K562 (cell line): ENCODE data around the gene EML6. TPM values are rescaled to one million over a fixed set of nuclear protein-coding genes. Genes with fewer than 3 reads are reported as not detected.

ENCODE experiments used
- ATAC-seq: fragments of 200-7000 bp; cut with Tn5 transposase; 3 replicates; pipeline ENCODE4 v1.9.1; 2020; ENCODE audit warnings: moderate library complexity
- BruUV-seq: library from RNA; stranded (reverse); fragments of 400-500 nt; replicated peaks from 2 replicates; lab custom pipeline; 2021; lab: Mats Ljungman, UMichigan
- CTCF ChIA-PET: fragments of 300-600 bp; formaldehyde crosslinking; extraction: SDS; loops from one replicate; lab custom pipeline; 2021; ENCODE audit warnings: low intra/inter-chr PET ratio; lab: Yijun Ruan, JAX
- POLR2A ChIA-PET: fragments of 300-600, 350-650 bp; sonication (Branson Sonifier 250); formaldehyde crosslinking; extraction: SDS; loops from one replicate; lab custom pipeline; 2021; ENCODE audit warnings: antibody characterized with exemption, inconsistent platforms; lab: Yijun Ruan, JAX
- DNase-seq, 4 experiments: peaks; one replicate each; pipeline versions ENCODE4 v3.0.0 to v3.0.0-alpha.2; 2011 to 2018; ENCODE audit warnings: low spot score in 3 of 4, mixed read lengths in 3 of 4; ENCODE audit errors: extremely low read depth in 1 of 4
- FAIRE-seq: peaks from 2 replicates; lab custom pipeline; 2011; peaks lifted over from hg19 to GRCh38; lab: Jason Lieb, UNC
- H2AFZ ChIP-seq: 2 replicates; pipeline ENCODE4 v1.6.0; 2011; ENCODE audit warnings: low read depth, low read length, control low read depth, inconsistent platforms
- H3K27ac ChIP-seq: fragments of 200-600 bp; 3 replicates; pipeline ENCODE4 v1.8.0; 2011; ENCODE audit warnings: low read depth, mild to moderate bottlenecking, control low read depth, inconsistent platforms, low read length, moderate library complexity, mixed read lengths; ENCODE audit errors: extremely low read depth
- H3K27me3 ChIP-seq, 2 experiments: fragments of 300-600 bp in 1 of 2; 2 replicates in 1 of 2; 3 replicates in 1 of 2; pipeline versions ENCODE4 v1.6.0 to v1.8.0; 2011; ENCODE audit warnings: inconsistent platforms in 2 of 2, low read length in 2 of 2, mild to moderate bottlenecking in 1 of 2, mixed read lengths in 1 of 2, moderate library complexity in 1 of 2; ENCODE audit not compliant: control insufficient read depth in 2 of 2, insufficient read depth in 2 of 2
- H3K36me3 ChIP-seq: fragments of 300-600 bp; 3 replicates; pipeline ENCODE4 v1.8.0; 2011; ENCODE audit warnings: mild to moderate bottlenecking, low read length, inconsistent platforms; ENCODE audit not compliant: control insufficient read depth, insufficient read depth
- H3K4me1 ChIP-seq, 2 experiments: fragments of 200-600 bp in 1 of 2; replicated peaks in 1 of 2; 2 replicates in 1 of 2; 3 replicates in 1 of 2; pipeline versions ENCODE4 v1.5.1 to v1.8.0; 2011; ENCODE audit warnings: inconsistent platforms in 2 of 2, low read length in 2 of 2, mild to moderate bottlenecking in 1 of 2, mixed read lengths in 1 of 2, moderate library complexity in 1 of 2; ENCODE audit not compliant: control insufficient read depth in 2 of 2, insufficient read depth in 2 of 2
- H3K4me2 ChIP-seq: 2 replicates; pipeline ENCODE4 v1.6.1; 2011; ENCODE audit warnings: low read length, control low read depth, inconsistent platforms, mixed read lengths; ENCODE audit not compliant: insufficient read depth
- H3K4me3 ChIP-seq: fragments of 200-600 bp; sonication (generic), shearing (Covaris generic); 2 replicates; pipeline ENCODE4 v1.5.1; 2016; ENCODE audit warnings: control low read depth, inconsistent platforms
- H3K79me2 ChIP-seq: fragments of 200-600 bp; 3 replicates; pipeline ENCODE4 v1.8.0; 2011; ENCODE audit warnings: low read length, inconsistent platforms; ENCODE audit not compliant: control insufficient read depth, insufficient read depth
- H3K9ac ChIP-seq, 2 experiments: 2 replicates each; pipeline versions ENCODE4 v1.6.0 to v1.6.1; 2011; ENCODE audit warnings: low read depth in 2 of 2, low read length in 2 of 2, control low read depth in 1 of 2, inconsistent platforms in 1 of 2, mild to moderate bottlenecking in 1 of 2, mixed read lengths in 1 of 2; ENCODE audit not compliant: insufficient read depth in 1 of 2
- H3K9me1 ChIP-seq: one replicate; pipeline ENCODE4 v1.6.0; 2011; ENCODE audit warnings: inconsistent platforms, mild to moderate bottlenecking, low read length, moderate library complexity; ENCODE audit not compliant: control insufficient read depth, insufficient read depth
- H3K9me3 ChIP-seq: replicated peaks from 2 replicates; pipeline ENCODE4 v1.5.1; 2011; ENCODE audit warnings: low read depth, low read length, inconsistent platforms; ENCODE audit not compliant: control insufficient read depth, insufficient read depth
- H4K20me1 ChIP-seq: replicated peaks from 2 replicates; pipeline ENCODE4 v1.6.1; 2011; ENCODE audit warnings: low read length, inconsistent platforms, mixed read lengths; ENCODE audit not compliant: control insufficient read depth, insufficient read depth
- E2F3 ChIP-seq: fragments of 250-450 bp; sonication (Bioruptor Pico); IDR thresholded peaks from 2 replicates; pipeline ENCODE4 v1.4.0; 2020; ENCODE audit warnings: mild to moderate bottlenecking
- FOXA1 ChIP-seq: fragments of 450-650 bp; IDR thresholded peaks from 2 replicates; pipeline ENCODE4 v1.6.1; 2016; ENCODE audit warnings: mild to moderate bottlenecking, borderline replicate concordance
- ZNF324 ChIP-seq: fragments of 250-450 bp; sonication (Bioruptor Pico); IDR thresholded peaks from 2 replicates; pipeline ENCODE4 v1.4.0; 2020; ENCODE audit warnings: mild to moderate bottlenecking
- WGBS: fragments of 100-300 bp; shearing (Covaris generic); methylation state at CpG from one replicate; pipeline ENCODE4 v1.1.6; 2016; ENCODE audit warnings: low coverage, mixed read lengths; ENCODE audit not compliant: insufficient coverage; ENCODE audit errors: missing lambda C conversion rate; 5-methylcytosine and 5-hydroxymethylcytosine counted together
- in situ Hi-C: fragments of 300-500 bp; cut with MboI; formaldehyde crosslinking; loops from 4 replicates; pipeline ENCODE4 v1.15.0; 2018; ENCODE audit warnings: inconsistent platforms, mixed read lengths
- intact Hi-C: fragments of 100-400 bp; cut with micrococcal nuclease; formaldehyde crosslinking; loops from 2 replicates; pipeline ENCODE4 v1.14.2; 2022
- polyA plus RNA-seq, 8 experiments: library from polyadenylated mRNA; depleted of rRNA in 4 of 8; stranded (reverse) in 5 of 8; unstranded in 3 of 8; fragments of >200 nt; fragmentation: Nextera tagmentation in 2 of 8; fragmentation: Illumina TruSeq in 1 of 8; extraction: Ambion mirVana in 2 of 8; extraction: Trizol in 1 of 8; gene quantifications; 2 replicates each; pipeline versions ENCODE4 v1.2.1 to v1.2.3, GENCODE V29; 2011 to 2014; ENCODE audit warnings: inconsistent platforms in 1 of 8, missing spikeins in 1 of 8
- total RNA-seq, 7 experiments: library from RNA; depleted of rRNA in 6 of 7; stranded (reverse); fragments of >200 nt in 6 of 7; fragmentation: Illumina TruSeq in 2 of 7; extraction: Trizol in 2 of 7; gene quantifications; 2 replicates each; pipeline versions ENCODE4 v1.2.1 to v1.2.3, GENCODE V29; 2011 to 2021; ENCODE audit warnings: low replicate concordance in 1 of 7
- TF ChIP-seq, protein P1 (sequence below): IDR thresholded peaks from 2 replicates; pipeline ENCODE4 v1.6.1; 2011; ENCODE audit warnings: borderline replicate concordance, low read depth, mild to moderate bottlenecking, moderate library complexity, low read length; ENCODE audit not compliant: insufficient read depth, poor library complexity, severe bottlenecking

EML6 gene
- total and polyA plus RNA-seq, 9 of the 15 experiments (the other 6 are each of a cell fraction or from before 2014, with no cell fraction given): 0.07 to 0.56 (median 0.25) TPM

DNA sequence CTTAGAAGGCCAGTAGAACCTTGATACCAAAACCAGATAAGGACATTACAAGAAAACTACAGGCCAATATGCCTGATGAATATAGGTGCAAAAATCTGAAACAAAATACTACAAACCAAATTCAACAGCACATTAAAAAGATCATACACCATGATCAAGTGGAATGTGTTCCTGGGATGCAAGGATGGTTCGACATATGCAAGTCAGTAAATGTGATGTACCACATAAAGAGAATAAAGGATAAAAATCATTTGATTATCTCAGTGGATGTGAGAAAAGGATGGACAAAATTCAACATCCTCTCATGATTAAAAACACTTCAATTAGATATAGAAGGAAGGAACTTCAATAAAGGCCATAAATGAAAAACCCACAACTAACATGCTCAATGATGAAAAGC lies 197.2 kb downstream of the EML6 start:
- Histone ChIP-seq H3K9me1 (no peaks in the 10 kb centered on the region), H3K27me3 (no peaks in the 10 kb centered on the region; a peak in 1 of 5 replicates), H3K27ac (no peak overlapping the region), H3K9ac (no peak overlapping the region), H3K4me2 (no peak overlapping the region), H3K9me3 (no peaks in the 10 kb centered on the region), H3K4me1 (no peaks in the 10 kb centered on the region), H2AFZ (no peak overlapping the region), H3K36me3 (no peaks in the 10 kb centered on the region), H3K4me3 (no peak overlapping the region), H3K79me2 (no peaks in the 10 kb centered on the region), H4K20me1 (no peaks in the 10 kb centered on the region)
- TF ChIP-seq, protein P1, sequence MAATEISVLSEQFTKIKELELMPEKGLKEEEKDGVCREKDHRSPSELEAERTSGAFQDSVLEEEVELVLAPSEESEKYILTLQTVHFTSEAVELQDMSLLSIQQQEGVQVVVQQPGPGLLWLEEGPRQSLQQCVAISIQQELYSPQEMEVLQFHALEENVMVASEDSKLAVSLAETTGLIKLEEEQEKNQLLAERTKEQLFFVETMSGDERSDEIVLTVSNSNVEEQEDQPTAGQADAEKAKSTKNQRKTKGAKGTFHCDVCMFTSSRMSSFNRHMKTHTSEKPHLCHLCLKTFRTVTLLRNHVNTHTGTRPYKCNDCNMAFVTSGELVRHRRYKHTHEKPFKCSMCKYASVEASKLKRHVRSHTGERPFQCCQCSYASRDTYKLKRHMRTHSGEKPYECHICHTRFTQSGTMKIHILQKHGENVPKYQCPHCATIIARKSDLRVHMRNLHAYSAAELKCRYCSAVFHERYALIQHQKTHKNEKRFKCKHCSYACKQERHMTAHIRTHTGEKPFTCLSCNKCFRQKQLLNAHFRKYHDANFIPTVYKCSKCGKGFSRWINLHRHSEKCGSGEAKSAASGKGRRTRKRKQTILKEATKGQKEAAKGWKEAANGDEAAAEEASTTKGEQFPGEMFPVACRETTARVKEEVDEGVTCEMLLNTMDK: no peak
- TF ChIP-seq E2F3 (CRISPR knock-in tag): no peak
- TF ChIP-seq ZNF324 (CRISPR knock-in tag): peak; percentile 92
- no peak for DNase-seq
- BruUV-seq: no TSS peak
- intact Hi-C loops (no loop called here), in situ Hi-C loops (no loop called here)
- no peak for ATAC-seq
- ChIA-PET CTCF (no interaction called here), POLR2A (no interaction called here)
- WGBS: 0% methylated on average over 1 of the region's 1 CpG
- no peak for FAIRE-seq

DNA sequence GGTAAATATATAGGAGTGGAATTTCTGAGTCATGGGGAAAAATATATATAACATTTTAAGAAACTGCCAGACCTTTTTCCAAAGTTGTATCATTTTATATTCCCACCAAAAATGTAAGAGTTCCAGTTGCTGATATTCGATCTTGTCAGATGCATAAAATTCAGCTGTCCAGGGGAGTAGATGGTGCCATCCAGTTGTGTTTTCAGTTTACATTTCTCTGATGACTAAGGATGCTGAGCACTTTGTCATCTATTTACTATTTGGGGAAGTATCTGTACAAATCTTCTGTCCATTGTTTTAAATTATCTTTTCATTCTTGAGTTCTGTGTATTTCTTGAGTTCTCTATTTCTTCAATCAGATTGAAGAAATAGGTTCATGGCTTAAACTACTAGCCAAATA lies 200.7 kb downstream of the EML6 start:
- no peak overlapping the region for H3K27ac ChIP-seq
- no peak overlapping the region for H2AFZ ChIP-seq
- H3K4me3 ChIP-seq: no peak overlapping the region
- H3K27me3 ChIP-seq: peaks cover 0 to 6% of the 10 kb centered on the region in 2 experiments; a peak in 2 of 5 replicates
- CTCF ChIA-PET: no interaction called here
- H3K36me3 ChIP-seq: no peaks in the 10 kb centered on the region
- H3K4me1 ChIP-seq: no peaks in the 10 kb centered on the region
- TF ChIP-seq FOXA1: no peak
- no peaks in the 10 kb centered on the region for H3K79me2 ChIP-seq
- H3K9me3 ChIP-seq: 0 out of 2 replicates have a peak, but pooled peaks cover 7% of the 10 kb centered on the region
- H3K9ac ChIP-seq: no peak overlapping the region
- no peak overlapping the region for H3K4me2 ChIP-seq
- ATAC-seq (no peak), DNase-seq (no peak), FAIRE-seq (no peak)
- WGBS: 0% methylated on average over 1 of the region's 1 CpG
- no peaks in the 10 kb centered on the region for H4K20me1 ChIP-seq
- intact Hi-C loops: no loop called here
- BruUV-seq: no TSS peak
- H3K9me1 ChIP-seq: no peaks in the 10 kb centered on the region
- POLR2A ChIA-PET: interaction anchor here (1.2 to 1.9 kb wide), 2 partner anchors 8 to 31 kb away, joined by 3 to 5 read pairs; no protein-coding TSS in a partner anchor
- in situ Hi-C loops: no loop called here
